Calu3 (cell line): ENCODE results near the gene CLOCK. TPM values are rescaled to one million over a fixed set of nuclear protein-coding genes. Genes with fewer than 3 reads are reported as not detected.

Experiments
- BruUV-seq: library from RNA; stranded (reverse); fragments of 400-500 nt; replicated peaks from 2 replicates; lab custom pipeline; 2021; lab: Mats Ljungman, UMichigan
- CTCF ChIA-PET: fragments of 300-600 bp; sonication (Branson Sonifier 250); formaldehyde crosslinking; loops from one replicate; lab custom pipeline; 2022; ENCODE audit warnings: antibody characterized with exemption; lab: Charles Lee
- DNase-seq: peaks from one replicate; pipeline ENCODE4 v3.0.0; 2022
- H3K27ac Mint-ChIP-seq: one replicate; pipeline ENCODE4 v1.8.0; 2022; ENCODE audit warnings: mixed read lengths; ENCODE audit not compliant: unreplicated experiment
- H3K27me3 Mint-ChIP-seq: one replicate; pipeline ENCODE4 v1.8.0; 2022; ENCODE audit warnings: mixed read lengths; ENCODE audit not compliant: unreplicated experiment
- H3K36me3 Mint-ChIP-seq: one replicate; pipeline ENCODE4 v1.8.0; 2022; ENCODE audit warnings: mild to moderate bottlenecking, moderate library complexity, mixed read lengths; ENCODE audit not compliant: insufficient read depth, unreplicated experiment
- H3K4me1 Mint-ChIP-seq: one replicate; pipeline ENCODE4 v1.8.0; 2022; ENCODE audit warnings: mild to moderate bottlenecking, low read depth, mixed read lengths; ENCODE audit not compliant: unreplicated experiment
- H3K4me3 Mint-ChIP-seq: one replicate; pipeline ENCODE4 v1.8.0; 2022; ENCODE audit warnings: mild to moderate bottlenecking, low read depth, moderate library complexity, mixed read lengths; ENCODE audit not compliant: unreplicated experiment
- H3K9me3 Mint-ChIP-seq: one replicate; pipeline ENCODE4 v1.8.0; 2022; ENCODE audit warnings: low read depth, mixed read lengths; ENCODE audit not compliant: unreplicated experiment
- intact Hi-C: fragments of 100-400 bp; cut with micrococcal nuclease; formaldehyde crosslinking; loops from one replicate; pipeline ENCODE4 v1.10.0; 2022; ENCODE audit not compliant: unreplicated experiment
- total RNA-seq: library from RNA; stranded (reverse); gene quantifications from 2 replicates; pipeline ENCODE4 v1.2.3, GENCODE V29; 2022
- TF ChIP-seq, protein P1 (sequence below): fragments of 200-600 bp; IDR thresholded peaks from one replicate; pipeline ENCODE4 v1.8.0; 2022; ENCODE audit warnings: antibody characterized with exemption; ENCODE audit not compliant: unreplicated experiment

The CLOCK gene
- total RNA-seq, 1 experiment from 2014 or later: 16.2 TPM

DNA sequence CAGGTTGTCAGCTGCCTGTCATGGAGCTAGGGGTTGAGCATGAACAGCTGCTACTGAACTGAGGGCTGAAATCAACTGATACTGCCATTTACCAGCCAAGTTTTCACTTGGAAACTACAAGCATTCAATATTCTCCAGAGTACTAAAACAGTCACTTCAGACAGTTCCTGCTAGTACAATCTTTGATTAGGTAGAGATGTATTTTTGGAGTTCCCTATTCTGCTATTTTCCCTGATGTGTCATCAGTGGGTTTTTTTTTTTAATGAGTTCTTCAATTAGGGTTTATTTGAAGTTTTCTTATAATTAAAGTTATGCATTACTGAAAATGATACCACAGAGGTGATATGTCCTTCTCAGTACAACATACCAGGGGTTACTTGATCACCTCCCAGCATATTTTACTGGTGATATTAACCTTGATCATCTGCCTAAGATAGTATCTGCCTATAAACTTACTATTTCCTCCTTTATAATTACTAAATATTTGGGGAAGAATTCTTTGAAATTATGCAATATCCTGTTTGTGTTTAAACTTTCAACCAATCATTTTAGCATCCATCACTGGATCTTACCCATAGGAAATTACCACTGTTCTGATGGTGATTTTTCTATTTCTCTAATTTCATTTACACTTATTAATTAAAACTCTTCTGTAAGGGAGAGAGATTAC, 31.8 kb upstream of the CLOCK start:
- Mint-ChIP-seq H3K9me3 (no peaks in the 10 kb centered on the region), H3K27ac (no peak overlapping the region), H3K36me3 (no peaks in the 10 kb centered on the region), H3K4me1 (no peaks in the 10 kb centered on the region), H3K4me3 (no peak overlapping the region), H3K27me3 (no peaks in the 10 kb centered on the region)
- TF ChIP-seq, protein P1, sequence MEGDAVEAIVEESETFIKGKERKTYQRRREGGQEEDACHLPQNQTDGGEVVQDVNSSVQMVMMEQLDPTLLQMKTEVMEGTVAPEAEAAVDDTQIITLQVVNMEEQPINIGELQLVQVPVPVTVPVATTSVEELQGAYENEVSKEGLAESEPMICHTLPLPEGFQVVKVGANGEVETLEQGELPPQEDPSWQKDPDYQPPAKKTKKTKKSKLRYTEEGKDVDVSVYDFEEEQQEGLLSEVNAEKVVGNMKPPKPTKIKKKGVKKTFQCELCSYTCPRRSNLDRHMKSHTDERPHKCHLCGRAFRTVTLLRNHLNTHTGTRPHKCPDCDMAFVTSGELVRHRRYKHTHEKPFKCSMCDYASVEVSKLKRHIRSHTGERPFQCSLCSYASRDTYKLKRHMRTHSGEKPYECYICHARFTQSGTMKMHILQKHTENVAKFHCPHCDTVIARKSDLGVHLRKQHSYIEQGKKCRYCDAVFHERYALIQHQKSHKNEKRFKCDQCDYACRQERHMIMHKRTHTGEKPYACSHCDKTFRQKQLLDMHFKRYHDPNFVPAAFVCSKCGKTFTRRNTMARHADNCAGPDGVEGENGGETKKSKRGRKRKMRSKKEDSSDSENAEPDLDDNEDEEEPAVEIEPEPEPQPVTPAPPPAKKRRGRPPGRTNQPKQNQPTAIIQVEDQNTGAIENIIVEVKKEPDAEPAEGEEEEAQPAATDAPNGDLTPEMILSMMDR: no peak
- intact Hi-C loops: no loop called here
- DNase-seq: no peak
- CTCF ChIA-PET: no interaction called here
- BruUV-seq: no TSS peak

DNA sequence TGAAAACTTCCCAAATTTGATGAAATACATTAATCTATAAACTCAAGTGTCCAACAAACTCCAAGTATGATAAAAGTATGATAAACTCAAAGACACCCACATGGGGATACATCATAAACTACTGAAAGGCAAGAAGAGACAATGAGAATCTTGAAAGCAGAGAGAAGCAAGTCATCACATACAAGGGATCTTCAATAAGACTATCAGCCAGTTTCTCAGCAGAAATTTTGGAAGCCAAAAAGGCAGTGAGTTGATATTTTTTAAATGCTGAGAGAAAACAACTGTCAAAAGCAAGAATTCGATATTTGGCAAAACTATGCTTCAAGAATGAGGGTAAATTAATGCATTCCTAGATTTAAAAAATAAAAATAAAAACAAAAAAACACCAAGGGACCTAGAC, 28.8 kb upstream of the CLOCK start:
- TF ChIP-seq, protein P1: no peak
- intact Hi-C loops: no loop called here
- Mint-ChIP-seq H3K27me3 (no peaks in the 10 kb centered on the region), H3K9me3 (no peaks in the 10 kb centered on the region), H3K4me1 (no peaks in the 10 kb centered on the region), H3K4me3 (no peak overlapping the region), H3K36me3 (no peaks in the 10 kb centered on the region), H3K27ac (no peak overlapping the region)
- CTCF ChIA-PET: no interaction called here
- BruUV-seq: no TSS peak
- DNase-seq: no peak

DNA sequence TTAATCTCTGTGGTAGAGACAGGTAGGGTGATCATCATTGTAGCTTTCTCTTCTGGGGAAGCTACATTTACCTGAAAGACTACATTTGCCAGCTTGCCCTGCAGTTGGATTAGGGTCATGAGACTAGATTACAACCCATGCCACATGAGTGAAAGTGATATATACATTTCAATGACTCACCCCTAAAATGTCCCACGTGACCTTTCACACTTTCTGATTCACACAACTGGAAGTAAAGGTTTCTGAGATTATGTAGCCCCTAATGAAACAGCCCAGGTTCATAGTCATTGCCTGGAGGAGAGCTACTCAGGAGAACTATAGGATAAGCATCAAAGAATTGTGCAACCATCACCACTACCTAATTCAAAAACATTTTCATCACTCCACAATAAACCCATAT, 27.5 kb upstream of the CLOCK start:
- intact Hi-C loops: no loop called here
- H3K27ac Mint-ChIP-seq: no peak overlapping the region
- no peaks in the 10 kb centered on the region for H3K4me1 Mint-ChIP-seq
- no peak overlapping the region for H3K4me3 Mint-ChIP-seq
- TF ChIP-seq, protein P1: no peak
- DNase-seq: no peak
- no TSS peak for BruUV-seq
- H3K27me3 Mint-ChIP-seq: no peaks in the 10 kb centered on the region
- H3K36me3 Mint-ChIP-seq: no peaks in the 10 kb centered on the region
- H3K9me3 Mint-ChIP-seq: no peaks in the 10 kb centered on the region
- CTCF ChIA-PET: no interaction called here

DNA sequence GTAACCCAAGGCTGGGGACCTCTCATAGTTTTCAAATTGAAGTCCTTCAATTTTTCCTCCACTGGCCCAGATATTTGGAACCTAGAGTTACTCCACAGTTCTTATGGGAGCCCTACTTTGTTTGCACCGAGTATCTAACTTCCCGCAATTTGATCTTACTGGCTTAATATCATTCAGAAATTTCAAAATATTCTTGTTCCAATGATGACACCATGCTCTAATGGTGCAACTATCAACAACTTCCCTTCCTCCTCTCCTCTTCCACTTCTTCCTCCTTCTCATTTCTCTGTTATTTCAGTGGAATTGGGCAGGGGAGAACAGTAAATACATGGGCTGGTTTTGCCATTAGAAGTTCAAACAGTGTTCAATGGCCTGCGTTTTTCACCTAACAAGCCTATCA, 25.1 kb upstream of the CLOCK start:
- no TSS peak for BruUV-seq
- DNase-seq: no peak
- no peaks in the 10 kb centered on the region for H3K36me3 Mint-ChIP-seq
- H3K27ac Mint-ChIP-seq: no peak overlapping the region
- H3K27me3 Mint-ChIP-seq: no peaks in the 10 kb centered on the region
- H3K9me3 Mint-ChIP-seq: no peaks in the 10 kb centered on the region
- TF ChIP-seq, protein P1: no peak
- intact Hi-C loops: no loop called here
- CTCF ChIA-PET: no interaction called here
- H3K4me1 Mint-ChIP-seq: no peaks in the 10 kb centered on the region
- H3K4me3 Mint-ChIP-seq: no peak overlapping the region
